HG03457 (cell line): ENCODE data around the gene GAK.

Experiments used
- ATAC-seq: cut with Tn5 transposase; IDR thresholded peaks from one replicate; pipeline ENCODE4 v1.9.1; 2021; ENCODE audit warnings: moderate number of reproducible peaks; ENCODE audit not compliant: unreplicated experiment

GAK gene

GRCh38 chr4:892780-893179 is 39.3 kb downstream of the GAK start:
- ATAC-seq: no peak

- no peak for ATAC-seq
Observed at GRCh38 chr4:891747-892146, 40.4 kb downstream of the GAK start.

- no peak for ATAC-seq
Observed at GRCh38 chr4:890036-890695, 42.0 kb downstream of the GAK start.

- ATAC-seq: no peak
Observed at GRCh38 chr4:889516-889915, 42.6 kb downstream of the GAK start.

- ATAC-seq: no peak
Observed at GRCh38 chr4:888029-888428, 44.1 kb downstream of the GAK start.

- no peak for ATAC-seq
Observed at GRCh38 chr4:887034-887763, 44.9 kb downstream of the GAK start.

GRCh38 chr4:886244-886643 is 45.9 kb downstream of the GAK start:
- ATAC-seq: no peak

GRCh38 chr4:885353-885752 is 46.8 kb downstream of the GAK start:
- no peak for ATAC-seq

GRCh38 chr4:884896-885295 is 47.2 kb downstream of the GAK start:
- no peak for ATAC-seq

- ATAC-seq: no peak
Observed at GRCh38 chr4:884259-884658, 47.9 kb downstream of the GAK start.

- ATAC-seq: no peak
Observed at GRCh38 chr4:883377-884095, 48.6 kb downstream of the GAK start.

GRCh38 chr4:882646-883045 is 49.5 kb downstream of the GAK start:
- ATAC-seq: no peak

GRCh38 chr4:881709-882108 is 50.4 kb downstream of the GAK start:
- ATAC-seq: no peak

- no peak for ATAC-seq
Observed at GRCh38 chr4:880684-881405, 51.3 kb downstream of the GAK start.

- ATAC-seq: no peak
Observed at GRCh38 chr4:879729-880077, 52.4 kb downstream of the GAK start.

- no peak for ATAC-seq
Observed at GRCh38 chr4:878796-879728, 53.1 kb downstream of the GAK start.

GRCh38 chr4:877502-877901 is 54.6 kb downstream of the GAK start:
- ATAC-seq: no peak

GRCh38 chr4:876780-877179 is 55.3 kb downstream of the GAK start:
- ATAC-seq: no peak

GRCh38 chr4:875818-876423 is 56.2 kb downstream of the GAK start:
- no peak for ATAC-seq
